Right kidney (tissue), 1 donor: ENCODE data around the gene MREG.

Experiments used
- DNase-seq: peaks from one replicate; pipeline ENCODE4 v3.0.0-alpha.2; 2016

Gene MREG

DNA sequence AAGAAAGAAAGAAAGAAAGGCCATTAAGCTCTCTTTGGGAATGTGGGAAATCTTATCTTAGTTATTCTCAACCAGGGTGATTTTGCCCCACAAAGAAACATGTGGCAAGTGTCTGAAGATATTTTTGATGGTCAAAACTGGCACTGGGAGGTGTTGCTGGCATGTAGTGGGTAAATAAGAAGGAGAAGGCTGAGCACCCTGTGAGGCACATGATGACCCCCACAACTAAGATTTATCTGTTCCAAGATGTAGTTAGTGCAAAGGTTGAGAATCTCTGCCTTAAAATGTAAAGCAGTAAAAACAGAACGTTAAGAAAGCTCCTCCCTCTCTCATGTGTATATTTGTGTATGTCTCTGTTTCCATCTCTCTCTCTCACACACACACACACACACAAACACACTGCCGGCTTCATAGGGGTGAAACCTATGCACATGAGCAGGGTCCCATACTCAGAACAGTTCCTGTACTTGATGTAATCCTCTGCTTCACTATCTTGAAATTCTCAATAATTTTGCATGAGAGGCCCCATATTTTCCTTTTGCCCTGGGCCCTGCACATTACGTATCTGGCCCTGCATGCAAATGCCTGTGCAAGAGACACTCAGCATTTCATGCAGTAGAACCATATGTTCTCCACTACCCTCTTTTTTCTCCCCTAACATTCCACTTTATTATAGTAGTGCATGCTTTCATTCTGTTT is 94.3 kb downstream of the MREG start:
- DNase-seq = peak; percentile 25

- DNase-seq = peak; percentile 28
Measured at GRCh38 chr2:215917953-215918620, 95.3 kb downstream of the MREG start.

GRCh38 chr2:215915441-215915840 is 97.9 kb downstream of the MREG start:
- DNase-seq = no peak

DNA sequence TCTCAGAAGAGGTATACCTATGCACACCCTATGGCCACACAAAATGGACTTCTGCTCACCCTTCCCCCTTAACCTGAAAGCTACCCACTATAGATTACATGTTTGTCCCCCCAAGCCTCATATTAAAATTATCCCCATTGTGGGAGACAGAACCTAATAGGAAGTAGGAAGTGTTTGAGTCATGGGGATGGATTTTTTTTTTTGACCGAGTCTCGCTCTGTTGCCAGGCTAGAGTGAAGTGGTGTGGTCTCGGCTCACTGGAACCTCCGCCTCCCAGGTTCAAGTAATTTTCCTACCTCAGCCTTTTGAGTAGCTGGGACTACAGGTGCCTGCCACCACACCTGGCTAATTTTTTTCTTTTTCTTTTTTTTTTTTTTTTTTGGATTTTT is 98.6 kb downstream of the MREG start:
- no peak for DNase-seq

DNA sequence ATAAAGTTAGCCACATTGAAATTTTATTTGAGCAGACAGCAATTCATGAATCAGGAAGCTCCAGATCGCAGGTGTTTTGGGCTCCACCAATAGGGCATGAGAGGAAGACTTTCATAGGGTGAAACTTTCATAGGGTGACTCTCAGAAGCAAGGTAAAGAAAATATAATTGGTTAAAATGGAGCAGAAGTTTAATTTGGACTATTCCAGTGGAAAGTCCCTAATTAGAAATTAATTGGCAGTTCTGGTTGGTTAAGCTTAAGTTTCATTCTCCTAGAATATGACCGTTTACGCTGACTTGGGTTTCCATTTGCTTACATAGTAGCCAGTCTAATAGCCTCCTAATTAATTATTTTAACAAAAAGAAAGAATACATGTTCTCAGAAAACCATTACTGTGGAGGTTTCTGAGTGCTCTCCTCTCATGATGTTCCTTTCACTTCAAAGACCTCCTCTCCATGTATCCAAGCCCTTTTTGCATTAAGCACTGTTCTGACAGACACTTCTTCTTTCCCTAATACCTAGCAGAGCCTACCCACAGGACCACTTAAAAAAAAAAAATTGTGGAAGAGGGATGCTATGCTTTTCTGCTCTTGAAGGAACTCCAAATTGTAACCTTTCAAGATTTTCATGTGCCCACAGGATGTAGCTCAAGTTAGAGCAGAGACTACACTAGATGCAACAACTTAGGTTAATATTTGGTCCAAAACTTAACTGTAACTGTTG is 99.1 kb downstream of the MREG start:
- DNase-seq = no peak

GRCh38 chr2:215912299-215912842 is 101.0 kb downstream of the MREG start:
- no peak for DNase-seq

DNA sequence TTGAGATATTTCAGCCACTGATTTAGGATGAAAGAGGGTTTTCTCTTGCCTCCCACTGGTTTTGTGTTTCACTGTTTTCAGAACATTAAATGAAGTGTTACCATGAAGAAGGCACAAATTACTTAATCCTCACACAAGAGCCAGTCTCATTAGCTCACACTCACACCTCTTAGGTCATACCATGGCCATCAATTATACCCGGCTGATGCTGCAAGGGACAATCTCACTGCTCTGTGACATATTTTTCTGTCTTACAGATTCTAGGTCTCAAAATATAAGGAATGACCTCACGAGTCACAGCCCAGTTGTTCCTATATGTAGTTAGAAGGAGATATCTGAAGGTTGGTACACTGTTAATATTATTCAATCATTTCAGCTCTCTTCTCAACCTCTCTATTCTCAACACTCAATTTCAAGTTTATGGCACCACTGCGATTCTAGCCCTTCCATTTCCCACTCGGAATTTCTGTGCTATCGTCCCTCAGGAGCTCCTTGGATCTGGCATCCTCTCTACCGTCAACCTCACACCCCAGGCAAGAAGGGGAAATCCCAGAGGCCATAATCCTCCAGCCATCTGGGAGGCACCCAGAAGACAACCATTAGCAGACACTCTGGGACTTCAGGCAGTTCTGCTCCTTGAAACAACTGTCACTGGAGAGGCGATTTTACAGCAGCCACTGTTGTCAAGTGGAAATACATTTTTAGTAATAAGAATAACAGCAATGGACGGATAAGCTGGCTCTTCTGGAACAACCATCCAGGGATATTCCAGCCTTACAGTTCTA is 101.9 kb downstream of the MREG start:
- no peak for DNase-seq

DNA sequence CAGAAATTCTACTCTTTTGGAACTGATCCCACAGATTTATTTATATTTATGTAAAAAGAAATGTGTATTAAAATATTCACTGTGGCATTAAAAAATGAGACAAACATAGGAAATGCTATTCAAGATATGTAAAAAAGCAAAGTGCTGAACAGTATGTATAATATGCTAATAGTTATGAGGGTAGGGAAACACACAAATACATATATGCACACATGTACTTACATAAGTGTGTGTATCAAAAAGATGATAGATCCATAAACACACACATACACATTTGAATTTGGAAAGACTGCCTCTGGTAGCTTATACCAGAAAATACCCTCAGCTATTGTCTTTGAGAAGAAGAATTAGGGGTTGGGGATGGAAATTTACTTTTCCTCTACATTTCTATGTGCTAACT is 103.2 kb downstream of the MREG start:
- DNase-seq = no peak

DNA sequence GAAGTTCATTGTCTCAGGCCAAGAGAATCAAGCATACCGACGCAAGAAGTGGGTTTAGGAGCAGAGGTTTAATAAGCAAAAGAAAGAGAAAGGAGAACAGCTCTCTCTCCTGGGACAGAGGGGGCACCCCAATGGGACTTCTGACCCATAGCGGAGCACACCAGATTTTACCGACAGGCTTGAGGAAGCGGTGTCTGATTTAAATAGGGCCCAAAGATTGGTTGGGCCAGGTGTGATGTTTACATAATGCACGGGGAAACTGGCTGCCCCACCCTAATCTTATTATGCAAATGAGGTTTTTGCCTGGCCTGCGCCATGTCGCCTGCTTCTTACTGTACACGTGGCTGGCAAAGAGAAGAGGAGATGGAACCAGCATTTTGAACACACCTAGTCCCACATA is 106.2 kb downstream of the MREG start:
- DNase-seq = no peak

GRCh38 chr2:215906458-215906857 is 106.9 kb downstream of the MREG start:
- no peak for DNase-seq

DNA sequence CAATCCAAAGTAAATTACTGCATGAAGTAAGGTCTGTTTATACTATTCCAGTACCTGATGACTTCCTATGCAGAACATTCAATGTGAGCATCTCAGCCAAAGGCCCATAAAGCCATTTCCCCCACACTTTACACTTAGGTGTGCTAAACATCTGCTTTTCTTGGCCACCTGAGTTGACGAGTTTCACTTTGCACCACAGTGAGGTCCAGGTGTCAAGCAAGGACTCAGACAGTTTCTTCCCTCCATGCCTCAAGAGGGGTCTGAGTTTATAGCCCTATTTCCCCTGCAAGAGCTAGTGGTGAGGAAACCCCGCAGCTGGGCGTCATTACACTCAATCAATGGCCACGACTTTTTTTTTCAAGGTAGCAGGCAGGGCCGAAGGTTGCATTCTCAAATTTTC is 107.7 kb downstream of the MREG start:
- DNase-seq = no peak

DNA sequence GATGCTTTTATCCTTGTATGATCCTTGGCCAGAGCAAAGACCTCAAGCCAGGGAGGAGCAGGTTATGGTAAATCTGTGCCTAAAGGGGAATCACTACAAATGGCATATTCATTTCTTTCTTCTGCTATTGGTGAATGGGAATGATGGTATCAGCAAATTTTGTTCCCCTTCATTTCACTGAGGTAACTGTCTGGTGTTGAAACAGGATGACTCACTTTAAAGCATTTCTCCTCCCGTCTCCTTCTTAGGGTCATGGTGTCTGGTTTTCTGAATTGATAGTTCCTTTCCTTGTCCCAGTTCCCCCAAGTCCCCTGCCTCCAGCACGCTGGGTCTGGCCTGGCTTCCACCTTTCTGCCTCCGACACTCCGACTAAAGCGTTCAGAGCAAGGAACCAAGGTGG is 109.2 kb downstream of the MREG start:
- DNase-seq = no peak

DNA sequence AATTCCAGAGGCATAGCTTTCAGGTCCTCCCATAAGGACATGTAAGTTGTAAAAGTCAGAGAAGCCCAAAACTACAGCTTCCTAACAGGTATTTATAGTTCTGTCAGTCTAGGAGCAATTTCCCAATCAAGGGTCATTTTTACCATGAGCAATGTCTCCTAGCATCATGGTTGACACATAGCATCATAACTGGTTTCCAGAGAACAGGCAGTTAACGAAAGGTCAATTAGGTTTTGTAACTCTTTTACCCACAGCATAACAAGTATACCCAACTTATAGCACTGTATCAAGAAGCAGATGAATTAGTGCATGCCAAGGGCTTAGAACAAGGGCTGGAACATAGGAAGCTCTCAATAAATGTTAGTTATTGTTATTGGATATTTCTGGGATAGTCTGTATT is 110.1 kb downstream of the MREG start:
- no peak for DNase-seq

GRCh38 chr2:215901796-215902195 is 111.6 kb downstream of the MREG start:
- no peak for DNase-seq

DNA sequence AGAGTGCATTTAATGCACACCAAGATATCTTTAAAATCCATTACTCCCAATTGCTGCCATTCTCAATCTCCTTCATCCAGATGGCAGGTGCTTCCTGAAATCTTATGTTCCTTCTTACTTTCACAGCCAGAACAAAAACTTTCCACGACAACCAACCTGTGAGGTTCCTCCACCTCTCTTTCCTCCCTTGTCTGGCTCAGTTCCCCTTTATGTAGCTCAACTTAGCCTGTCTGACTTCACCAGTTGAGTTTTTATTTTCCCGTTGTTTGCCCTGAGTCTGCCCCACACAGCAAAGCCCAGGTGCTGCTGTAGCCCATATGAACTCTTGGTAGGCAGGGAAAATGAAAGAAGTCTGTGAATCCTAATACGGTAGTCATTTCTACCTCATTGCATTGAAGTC is 112.5 kb downstream of the MREG start:
- no peak for DNase-seq

DNA sequence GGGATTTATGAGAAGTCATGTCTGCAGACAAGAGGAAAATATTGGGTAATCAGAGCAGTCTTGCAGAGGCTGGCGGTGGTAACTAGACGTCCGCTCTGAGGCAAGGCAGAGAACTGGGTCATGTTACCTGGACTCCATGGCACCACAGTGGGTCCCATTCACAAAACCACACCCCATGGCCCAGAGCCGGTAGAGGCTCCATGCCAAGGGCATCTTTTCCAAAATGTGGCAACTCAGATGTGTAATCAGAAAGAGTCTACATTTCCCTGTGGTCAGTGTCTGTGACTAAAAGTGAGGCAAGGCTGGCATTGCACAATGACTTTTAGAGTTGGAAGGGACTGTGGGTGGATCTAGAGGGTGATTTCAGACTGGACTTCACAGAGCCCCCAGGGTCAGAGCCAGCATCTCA is 113.1 kb downstream of the MREG start:
- DNase-seq = no peak

- no peak for DNase-seq
Measured at GRCh38 chr2:215899141-215900074, 113.9 kb downstream of the MREG start.

- no peak for DNase-seq
Measured at GRCh38 chr2:215898363-215898762, 115.0 kb downstream of the MREG start.

DNA sequence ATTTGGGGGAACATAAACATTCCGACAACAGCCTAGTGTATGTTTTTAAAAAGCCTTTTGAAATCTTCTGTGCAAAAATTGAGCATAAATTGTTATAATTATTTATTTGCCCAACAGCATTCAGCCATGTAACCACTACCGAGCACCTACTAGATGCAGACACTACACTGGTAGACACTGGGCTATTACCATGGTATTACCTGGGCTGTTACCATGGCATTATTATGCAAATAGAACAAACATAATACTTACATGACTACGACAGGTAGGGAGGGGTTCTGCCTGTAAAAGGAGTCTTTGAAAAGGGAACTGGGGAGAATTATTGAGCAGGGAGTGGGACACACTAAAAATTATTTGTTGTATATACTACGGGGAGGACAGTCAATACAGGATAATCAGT is 116.4 kb downstream of the MREG start:
- DNase-seq = no peak

DNA sequence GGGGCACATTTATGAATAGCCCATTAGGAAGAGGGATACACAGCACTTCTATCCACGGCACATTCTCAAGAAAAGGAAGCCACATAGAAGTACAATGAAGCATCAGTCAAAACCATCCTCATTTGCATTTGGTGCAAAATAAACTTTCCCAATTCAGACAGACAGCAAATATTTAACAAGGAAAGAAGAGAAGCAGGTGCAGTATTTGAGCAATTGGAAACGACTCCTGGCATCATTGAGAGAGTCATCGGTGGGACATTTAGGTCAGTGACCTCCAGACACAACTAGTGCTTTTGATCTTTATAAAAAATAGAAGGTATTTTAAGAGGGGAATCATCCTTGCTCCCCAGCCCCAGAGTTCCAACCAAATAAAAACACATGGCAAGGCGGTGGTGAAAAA is 118.0 kb downstream of the MREG start:
- DNase-seq = no peak
